NCI-H82 treated with DMSO at 0.1 percent for 48 hours (cell line): Measurements from ENCODE around the gene CELF1.

Source experiments
- DNase-seq: peaks from one replicate; lab custom pipeline; 2025; ENCODE audit not compliant: unreplicated experiment; lab: John Stamatoyannopoulos, UW

The CELF1 gene

DNA sequence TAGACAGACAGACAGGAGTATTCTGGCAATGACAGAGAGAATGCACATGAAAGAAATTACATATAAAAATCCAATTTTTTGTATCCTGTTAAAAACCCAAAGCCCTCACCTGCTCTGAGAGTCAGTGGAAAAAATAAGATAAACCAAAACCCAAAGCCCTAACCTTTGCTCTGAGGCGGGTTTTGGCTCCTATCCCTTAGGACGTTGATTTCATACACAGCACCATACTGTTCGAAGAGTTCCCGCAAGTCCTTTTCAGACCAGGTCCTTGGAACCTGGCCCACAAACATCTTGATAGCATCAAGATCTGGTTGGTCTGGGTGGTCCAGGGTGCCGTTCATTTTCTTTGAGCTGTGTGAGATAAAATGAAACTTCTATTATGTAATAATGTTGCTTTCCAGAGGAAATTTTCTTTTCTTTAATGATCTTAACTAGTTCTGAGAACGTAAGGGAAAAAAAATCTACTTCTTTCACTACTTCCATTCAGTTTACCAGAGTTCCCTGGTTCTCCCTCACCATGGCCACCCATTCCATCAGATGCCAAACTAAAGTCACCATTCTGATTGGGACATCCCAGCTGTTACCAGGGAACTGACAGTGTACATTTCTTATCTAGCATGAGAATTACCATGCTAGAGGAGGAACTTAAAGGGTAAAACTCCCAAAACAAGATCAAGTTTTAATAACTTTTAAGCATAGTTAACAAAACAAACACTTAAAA is 64.1 kb downstream of the CELF1 start:
- DNase-seq: no peak

DNA sequence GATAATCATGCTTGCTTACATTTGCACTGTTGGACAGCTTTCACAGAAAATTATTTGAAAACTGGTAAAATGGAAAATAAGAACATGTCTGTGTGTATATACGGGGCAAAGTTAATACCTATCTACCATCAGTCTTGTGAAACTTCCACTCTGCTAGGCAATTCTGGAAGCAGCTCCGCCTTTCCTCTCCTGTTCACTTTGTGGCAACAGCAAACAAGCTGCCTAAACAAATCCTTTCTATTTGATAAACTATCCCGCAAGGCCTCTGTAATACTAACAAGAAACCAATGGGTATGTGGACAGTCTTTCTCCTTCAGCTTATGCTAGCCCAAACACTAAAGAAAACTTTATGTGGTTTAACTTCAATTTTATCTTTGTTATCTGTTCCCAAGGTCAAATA is 64.8 kb downstream of the CELF1 start:
- no peak for DNase-seq

DNA sequence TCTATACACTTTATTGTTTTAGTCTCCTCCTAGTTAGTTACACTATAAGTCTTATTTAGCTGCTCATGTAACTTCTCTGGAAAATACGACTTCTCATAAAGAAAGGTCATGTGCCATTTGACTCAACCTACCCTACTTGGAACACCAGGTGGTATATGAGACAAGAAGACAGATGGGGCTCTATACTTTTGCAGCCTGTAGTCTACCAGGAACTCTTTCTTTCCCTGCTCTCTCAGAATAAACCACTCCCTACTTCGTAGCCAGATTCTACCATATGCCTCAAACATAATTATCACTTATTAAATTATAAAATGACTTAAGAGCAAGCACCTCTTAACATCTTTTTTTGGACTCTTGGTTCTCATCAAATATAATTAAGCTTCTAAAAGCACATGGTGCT is 65.5 kb downstream of the CELF1 start:
- DNase-seq: no peak

DNA sequence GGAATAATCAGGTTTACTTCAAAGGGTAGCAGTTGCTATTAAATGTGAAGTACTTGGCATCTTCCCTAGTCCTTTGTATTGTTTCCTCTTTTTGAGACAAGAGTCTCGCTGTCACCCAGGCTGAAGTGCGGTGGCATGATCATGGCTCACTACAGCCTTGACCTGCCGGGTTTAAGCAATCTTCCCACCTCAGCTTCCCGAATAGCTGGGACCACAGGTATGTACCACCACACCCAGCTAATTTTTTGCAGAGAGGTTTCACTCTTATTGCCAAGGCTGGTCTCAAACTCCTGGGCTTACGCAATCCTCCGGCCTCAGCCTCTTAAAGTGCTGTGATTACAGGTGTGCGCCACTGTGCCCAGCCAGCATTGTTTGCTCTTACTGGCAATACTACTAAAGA is 67.8 kb downstream of the CELF1 start:
- no peak for DNase-seq

DNA sequence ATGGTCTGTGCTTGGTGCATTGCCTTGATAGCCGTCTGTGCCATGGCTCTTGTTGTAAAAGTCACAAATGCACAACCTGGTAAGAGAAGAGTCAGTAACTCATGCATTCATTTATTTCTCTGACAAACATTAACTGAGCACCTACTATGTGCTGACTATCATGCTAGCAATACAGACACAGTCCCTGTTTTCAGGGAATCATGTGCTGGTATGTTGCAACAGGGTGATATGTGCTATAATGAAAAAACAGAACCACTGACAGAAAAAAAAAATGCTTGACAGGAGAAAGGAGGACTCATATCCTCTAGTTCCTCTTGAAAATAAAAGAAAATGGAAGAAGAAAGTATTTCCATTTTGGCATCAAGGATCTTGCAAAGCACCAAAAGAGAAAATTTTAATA is 69.5 kb downstream of the CELF1 start:
- no peak for DNase-seq

DNA sequence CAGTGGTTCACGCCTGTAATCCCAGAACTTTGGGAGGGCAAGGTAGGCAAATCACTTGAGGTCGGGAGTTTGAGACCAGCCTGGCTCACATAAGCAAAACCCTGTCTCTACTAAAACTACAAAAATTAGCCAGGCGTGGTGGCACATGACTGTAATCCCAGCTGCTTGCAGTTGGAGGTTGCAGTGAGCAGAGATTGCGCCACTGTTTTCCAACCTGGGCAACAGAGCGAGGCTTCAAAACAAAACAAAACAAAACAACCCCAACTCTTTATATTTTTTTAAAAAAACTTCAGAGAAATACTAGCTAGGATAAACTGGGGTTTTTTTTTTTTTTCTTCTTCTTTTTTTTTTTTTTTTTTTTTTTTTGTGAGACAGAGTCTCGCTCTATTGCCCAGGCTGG is 72.2 kb downstream of the CELF1 start:
- DNase-seq: no peak

DNA sequence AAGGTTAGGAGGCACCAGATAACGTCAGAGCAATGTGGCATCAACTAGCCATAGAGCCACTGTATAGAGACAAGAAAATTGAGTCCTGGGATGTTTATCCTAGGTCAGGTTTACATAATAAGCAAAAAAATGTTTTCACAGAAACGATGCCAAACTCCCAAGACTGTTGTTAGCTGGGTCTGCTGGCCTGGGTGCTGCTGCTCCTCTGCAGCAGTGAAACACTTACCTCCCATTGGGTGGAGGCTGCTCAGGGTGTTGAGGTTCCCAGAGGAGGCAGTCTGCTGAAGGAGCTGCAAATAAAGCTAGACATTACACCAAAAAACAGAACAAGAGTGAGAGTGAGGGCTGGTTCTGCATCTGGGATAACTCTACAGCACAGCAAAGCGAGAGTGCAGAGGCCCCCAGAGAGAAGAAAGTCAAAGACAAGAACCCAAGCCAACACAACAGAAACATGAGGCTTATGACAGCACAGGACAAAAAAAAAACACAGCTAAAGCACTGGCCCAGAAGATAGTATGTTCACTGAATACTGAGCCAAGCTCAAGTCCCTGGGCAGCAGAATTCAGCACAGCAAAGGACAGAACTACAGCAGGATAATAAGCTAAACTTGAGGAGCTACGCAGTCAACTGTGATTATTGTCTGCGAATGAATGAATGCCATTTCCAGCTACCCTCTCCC is 74.1 kb downstream of the CELF1 start:
- no peak for DNase-seq

DNA sequence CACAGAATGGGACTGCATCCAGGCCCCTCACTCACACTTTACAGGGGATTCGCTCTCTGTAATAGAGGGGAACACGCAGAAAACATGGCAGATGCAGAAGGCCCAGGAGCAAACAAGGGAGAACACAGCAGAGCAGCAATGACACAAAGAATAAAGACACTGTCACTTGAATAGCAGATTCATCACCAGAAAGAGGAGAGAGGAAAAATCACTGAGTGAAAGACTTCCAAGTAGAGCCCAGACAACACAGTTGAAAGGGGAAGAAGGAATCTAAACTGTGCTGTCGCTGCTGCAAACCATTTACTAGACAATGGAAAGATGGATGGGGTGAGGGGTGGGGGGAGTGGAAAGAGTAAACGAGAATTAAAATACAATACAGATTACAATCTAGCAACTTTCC is 75.2 kb downstream of the CELF1 start:
- DNase-seq: no peak

DNA sequence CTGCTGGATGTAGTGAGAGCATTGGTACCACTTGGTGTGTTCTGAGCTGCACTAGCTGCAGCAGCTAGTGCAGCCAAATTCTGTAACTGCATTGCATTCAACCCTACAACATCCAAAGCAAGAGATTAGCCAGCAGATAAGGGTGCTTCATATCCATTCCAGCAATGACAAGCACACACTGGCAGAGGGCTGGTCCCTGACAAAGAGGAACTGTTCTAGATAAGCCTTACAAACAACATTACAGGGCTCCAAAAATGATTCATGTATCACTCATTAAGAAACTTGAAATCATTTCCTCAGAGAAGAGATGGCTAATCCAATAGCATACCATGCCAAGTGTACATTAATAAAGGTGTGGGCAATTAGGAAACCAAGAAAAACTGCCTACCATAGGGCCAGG is 75.6 kb downstream of the CELF1 start:
- no peak for DNase-seq

DNA sequence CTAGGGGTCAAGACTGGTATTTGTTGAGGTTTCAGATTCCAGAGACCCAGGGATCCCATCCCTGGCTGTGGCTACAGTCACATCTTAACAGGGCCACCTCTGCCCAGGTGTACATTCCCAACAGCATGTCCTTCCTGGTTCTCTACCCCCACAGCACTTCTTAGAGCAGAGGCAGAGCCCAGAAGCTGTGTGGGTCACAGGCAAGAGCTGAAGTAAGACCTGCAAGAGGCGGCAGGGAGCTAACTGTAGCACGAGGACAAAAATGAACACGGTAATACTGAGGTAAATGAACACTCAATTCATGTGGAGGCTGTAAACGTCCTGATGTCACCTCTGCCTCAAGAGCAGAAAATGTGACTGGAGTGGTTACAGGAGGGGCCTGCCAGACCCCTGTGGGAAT is 82.3 kb downstream of the CELF1 start:
- no peak for DNase-seq

DNA sequence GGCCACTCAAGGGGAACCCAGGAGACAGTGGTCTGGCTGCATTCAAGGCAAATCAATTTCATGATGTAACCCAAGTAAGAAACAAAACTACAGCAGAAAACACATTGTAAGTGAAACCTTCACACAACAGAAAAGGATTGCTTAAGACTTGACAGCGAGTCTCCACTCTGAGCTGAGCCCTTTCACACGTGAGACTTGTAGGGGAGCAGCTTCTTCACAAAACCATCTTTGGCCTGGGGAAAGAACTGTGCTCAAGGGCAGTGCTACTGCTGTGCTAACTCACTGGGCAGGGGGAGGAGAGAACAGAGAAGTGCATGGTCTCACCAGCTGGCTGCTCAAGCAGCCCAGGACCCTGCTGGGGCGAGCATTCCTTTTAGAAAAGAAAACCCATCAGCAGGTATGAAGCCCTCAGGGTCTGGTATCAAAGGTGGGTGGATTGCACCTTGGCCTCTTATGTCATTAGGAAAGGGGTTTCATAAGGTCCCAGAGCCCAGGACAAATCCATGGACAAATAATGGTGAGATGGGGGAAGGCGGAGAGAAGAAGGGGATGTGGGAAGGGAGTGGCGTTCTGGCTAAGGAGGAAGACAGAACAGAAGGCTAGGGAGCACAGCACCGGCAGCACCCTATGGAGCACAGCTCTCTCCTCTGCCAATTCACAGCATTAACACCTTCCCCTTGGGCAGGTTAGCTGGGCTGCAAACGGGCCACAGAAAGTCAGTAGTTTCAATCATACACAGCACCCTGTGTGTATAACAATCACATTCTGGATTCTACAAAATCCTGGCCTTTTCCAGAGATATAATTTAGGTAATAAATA is 83.4 kb downstream of the CELF1 start:
- no peak for DNase-seq

DNA sequence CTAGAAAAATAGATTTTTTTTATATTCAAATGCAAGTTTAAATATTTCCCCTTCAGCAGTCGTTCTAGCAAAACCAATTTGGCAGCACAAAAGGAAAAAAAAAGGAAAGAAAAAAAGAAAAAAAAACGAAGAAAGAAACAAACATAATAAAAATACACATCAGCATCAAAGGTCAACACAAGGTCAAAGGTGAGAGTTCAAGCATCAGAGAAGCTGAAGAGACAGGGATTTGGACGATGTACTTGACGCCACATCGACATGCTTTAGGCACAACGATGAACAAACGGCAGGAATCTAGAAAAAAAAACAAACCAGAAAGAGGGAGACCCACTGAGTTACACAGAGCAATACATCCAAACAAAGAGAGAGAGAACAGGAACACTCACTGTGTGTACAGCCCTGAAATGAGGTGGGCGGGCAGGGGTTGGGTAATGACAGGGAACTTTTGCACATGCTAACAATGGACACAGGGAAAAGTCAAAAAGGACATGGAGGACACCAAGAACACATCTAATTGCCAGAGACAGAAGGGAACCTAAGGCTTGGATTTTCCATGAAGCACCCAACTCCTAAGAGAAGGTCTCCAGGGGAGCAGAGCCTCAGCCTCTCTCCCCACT is 84.2 kb downstream of the CELF1 start:
- no peak for DNase-seq

DNA sequence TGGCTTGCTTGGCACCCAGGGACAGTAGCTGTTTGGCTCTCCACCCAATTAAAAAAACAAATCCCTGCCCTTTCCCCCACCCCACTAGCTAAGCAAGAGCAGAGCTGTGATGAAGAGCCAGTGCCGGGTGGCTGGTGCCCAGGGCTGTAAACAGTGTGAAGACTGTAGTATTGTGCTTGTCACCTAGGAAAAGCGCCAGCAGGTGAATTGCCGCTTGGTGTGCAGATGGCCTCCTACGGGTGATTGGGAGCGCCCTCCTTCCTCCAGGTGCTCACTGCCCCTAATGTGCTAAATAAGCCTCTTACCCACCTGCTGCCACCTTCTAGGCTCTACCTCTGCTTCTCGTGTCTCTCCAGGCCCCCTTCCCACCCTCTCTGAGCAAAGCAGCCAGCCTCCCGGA is 85.6 kb downstream of the CELF1 start:
- peak; percentile 3 for DNase-seq

DNA sequence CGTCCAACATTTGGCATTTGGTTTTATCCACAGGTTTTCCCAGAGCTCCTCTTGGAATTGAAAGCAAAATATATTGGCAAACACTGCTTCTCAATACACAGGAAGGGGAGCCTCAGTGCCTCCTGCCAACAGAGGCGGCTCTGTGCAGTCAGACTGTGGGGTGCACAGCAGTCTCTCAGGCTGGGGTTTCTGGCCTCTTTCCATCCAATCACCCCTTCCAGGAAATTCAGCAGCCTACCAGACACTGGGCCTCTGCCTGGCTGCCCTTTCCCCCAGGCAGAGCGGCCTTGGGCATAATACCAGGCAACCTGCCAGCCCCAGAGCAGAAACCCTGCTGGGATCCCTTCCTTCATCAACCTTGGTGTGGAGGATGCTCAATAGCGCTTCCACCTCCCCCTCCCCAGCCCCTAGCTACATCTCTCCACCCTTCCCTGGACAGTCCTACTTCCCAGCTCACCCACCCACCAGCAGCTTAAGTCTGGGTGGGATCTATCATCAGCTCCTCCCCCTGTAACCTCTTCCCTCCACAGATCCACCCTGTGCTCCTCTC is 86.2 kb downstream of the CELF1 start:
- no peak for DNase-seq

DNA sequence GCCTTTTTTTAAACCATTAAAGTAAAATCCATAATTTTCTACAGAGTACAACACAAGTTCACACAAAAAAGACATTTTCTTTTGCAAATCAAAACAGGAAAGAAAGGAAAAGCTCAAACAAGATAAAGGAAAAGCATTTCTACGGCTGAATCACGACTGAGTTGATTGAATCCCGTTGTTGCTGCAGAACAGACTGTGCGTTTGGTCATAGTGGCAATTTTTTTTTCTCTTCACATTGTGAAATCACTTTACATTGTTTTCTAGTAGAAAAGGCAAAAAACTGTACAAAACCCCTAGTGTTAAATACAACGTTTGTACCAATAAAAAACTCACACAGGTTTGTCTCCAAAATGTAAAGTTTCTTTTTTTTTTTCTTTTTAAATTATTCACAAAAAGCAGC is 86.7 kb downstream of the CELF1 start:
- no peak for DNase-seq

DNA sequence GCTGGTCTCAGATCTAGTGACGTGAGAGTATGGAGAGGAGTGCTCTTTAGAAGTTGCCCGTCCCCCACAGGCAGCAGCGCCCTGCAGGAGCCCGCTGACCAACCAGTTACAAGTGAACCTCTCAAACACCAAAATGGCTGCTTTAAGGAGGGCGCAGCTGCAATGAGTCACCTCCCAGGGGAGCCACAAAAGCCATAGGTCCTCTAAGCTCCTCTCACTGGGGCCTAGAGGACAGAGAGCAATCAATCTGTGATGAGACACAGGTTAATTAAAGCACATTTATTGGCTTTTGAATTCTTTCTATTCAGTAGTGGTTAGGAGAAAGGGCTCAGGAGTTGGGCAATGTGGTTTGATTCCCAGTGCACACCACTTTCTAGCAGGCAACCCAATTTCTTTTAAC is 88.4 kb downstream of the CELF1 start:
- DNase-seq: peak; percentile 11

DNA sequence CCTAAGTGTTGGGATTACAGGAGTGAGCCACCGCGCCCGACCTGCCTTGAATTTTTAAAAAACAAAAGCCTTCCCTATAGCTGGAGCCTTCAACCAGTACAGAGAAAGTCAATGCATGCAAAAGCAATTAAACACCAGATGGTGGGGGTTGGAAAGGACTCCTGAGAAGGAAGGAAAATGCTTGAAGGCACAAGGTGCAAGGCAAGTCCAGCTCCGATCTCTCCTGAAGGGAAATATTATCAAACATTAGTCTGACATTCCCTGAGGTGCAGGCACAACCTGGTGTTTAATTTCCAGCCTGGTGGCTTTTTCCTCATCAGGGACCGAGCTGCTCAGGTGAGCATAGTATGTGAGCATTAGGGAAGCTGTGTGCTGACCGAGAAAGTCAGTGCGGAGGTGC is 91.1 kb downstream of the CELF1 start:
- DNase-seq: no peak

DNA sequence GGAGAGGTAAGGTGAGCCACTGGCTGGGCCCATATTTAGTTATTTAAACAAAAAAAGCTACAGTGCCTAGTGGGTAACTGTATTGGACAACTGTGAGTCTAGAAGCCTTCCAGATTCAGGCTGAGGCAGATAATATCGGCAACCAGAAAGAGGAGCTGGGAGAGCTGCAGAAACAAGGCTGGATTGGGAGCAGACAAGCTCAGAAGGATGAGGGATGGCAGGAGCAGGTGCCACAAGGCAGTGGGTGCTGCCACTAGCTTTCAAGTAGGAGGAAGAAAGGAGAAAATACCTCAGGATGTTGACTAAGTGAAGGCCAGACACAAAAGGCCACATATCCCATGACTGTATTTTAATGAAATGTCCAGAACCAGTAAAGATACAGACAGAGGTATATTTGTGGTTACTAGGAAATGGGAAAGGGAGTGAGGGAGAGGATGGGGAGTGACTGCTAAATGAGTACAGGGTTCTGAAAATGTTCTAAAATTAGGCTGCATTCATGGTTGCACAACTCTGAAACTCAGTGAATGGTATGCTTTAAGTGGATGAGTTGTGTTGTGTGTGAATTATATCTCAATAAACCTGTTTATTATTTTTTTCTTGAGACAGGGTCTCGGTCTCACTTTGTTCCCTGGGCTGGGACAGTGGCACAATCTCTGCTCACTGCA is 92.2 kb downstream of the CELF1 start:
- no peak for DNase-seq

DNA sequence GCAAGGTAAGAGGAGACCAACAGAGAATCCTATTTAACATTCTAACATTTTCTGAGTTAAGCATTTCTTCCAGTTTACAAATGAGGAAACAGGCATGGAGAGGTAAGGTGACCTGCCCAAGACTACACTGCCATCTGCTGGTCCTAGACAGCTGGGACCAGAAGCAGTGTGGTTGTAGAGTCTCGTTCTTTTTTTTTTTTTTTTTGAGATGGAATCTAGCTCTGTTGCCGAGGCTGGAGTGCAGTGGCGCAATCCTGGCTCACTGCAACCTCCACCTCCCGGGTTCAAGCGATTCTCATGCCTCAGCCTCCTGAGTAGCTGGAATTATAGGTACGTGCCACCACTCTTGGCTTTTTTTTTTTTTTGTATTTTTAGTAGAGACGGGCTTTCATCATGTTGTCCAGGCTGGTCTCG is 98.7 kb downstream of the CELF1 start:
- DNase-seq: peak; percentile 31

DNA sequence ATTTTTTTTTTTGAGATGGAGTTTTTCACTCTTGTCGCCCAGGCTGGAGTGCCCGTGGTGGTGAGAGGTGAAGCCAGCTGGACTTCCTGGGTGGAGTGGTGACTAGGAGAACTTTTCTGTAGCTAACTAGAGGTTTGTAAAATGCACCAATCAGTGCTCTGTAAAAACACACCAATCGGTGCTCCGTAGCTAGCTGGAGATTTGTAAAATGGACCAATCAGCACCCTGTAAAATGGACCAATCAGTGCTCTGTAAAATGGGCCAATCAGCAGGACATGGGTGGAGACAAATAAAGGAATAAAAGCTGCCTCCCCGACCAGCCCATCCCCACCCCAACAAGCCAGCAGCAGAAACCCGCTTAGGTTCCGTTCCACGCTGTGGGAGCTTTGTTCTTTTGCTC is 99.6 kb downstream of the CELF1 start:
- no peak for DNase-seq

DNA sequence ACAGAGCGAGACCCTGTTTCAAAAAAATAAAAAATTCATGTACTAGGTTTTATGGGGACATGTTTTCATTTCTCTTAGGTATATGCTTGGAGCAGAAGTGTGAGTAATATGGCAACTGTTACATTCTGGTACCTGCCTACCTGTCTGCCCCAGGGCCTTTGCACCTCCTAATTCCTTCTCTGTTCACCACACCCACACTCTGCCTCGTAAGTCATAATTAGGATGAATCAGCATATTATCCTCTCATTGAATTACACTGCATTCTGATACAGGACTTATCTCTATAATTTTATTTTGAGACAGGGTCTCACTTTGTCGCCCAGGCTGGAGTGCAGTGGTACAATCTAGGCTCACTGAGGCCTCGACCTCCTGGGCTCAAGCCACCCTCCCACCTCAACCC is 100.9 kb downstream of the CELF1 start:
- no peak for DNase-seq
